KMS-11 (cell line): ENCODE data around the gene TMC6.
"Not testable (repeated sequence)": the region's sequence is repeated elsewhere in the genome, so short reads cannot be mapped to it uniquely, and the experiment has no call there.

Experiments
- H2AFZ ChIP-seq: fragments of 200-600 bp; sonication (generic); 2 replicates; pipeline ENCODE4 v1.6.1; 2016; ENCODE audit warnings: antibody characterized with exemption, mixed run types, low read depth
- H3K27ac ChIP-seq: fragments of 200-600 bp; sonication (generic); 2 replicates; pipeline ENCODE4 v1.6.1; 2016; ENCODE audit warnings: mild to moderate bottlenecking, mixed run types
- H3K27me3 ChIP-seq: fragments of 200-600 bp; sonication (generic); 2 replicates; pipeline ENCODE4 v1.6.1; 2017; ENCODE audit warnings: mild to moderate bottlenecking, low read depth, mixed run types, moderate library complexity; ENCODE audit not compliant: insufficient read depth
- H3K36me3 ChIP-seq: fragments of 200-600 bp; sonication (generic); 2 replicates; pipeline ENCODE4 v1.6.1; 2017; ENCODE audit warnings: mild to moderate bottlenecking, mixed run types; ENCODE audit not compliant: insufficient read depth
- H3K4me1 ChIP-seq: fragments of 200-600 bp; sonication (generic); 2 replicates; pipeline ENCODE4 v1.6.1; 2016; ENCODE audit warnings: mild to moderate bottlenecking, low read depth, mixed run types; ENCODE audit not compliant: poor library complexity, severe bottlenecking
- H3K4me2 ChIP-seq: fragments of 200-600 bp; sonication (generic); 2 replicates; pipeline ENCODE4 v1.7.0; 2016; ENCODE audit warnings: mild to moderate bottlenecking, mixed run types
- H3K4me3 ChIP-seq: fragments of 200-600 bp; sonication (generic); IDR thresholded peaks from 2 replicates; pipeline ENCODE4 v1.6.1; 2017; ENCODE audit warnings: low read depth, low read length, mixed read lengths; ENCODE audit not compliant: insufficient read depth
- H3K79me2 ChIP-seq: fragments of 200-600 bp; sonication (generic); 2 replicates; pipeline ENCODE4 v1.6.1; 2016; ENCODE audit warnings: low read depth, mixed run types; ENCODE audit not compliant: insufficient read depth
- H3K9ac ChIP-seq: fragments of 200-600 bp; sonication (generic); 2 replicates; pipeline ENCODE4 v1.6.1; 2016; ENCODE audit warnings: mild to moderate bottlenecking, mixed run types
- H4K20me1 ChIP-seq: fragments of 200-600 bp; sonication (generic); 2 replicates; pipeline ENCODE4 v1.6.1; 2016; ENCODE audit warnings: mild to moderate bottlenecking, mixed run types; ENCODE audit not compliant: insufficient read depth
- TF ChIP-seq, protein P1 (sequence below): fragments of 200-600 bp; sonication (generic); conservative IDR thresholded peaks from 2 replicates; pipeline ENCODE4 v1.6.1; 2017; ENCODE audit warnings: low read depth, mild to moderate bottlenecking, antibody characterized with exemption, low read length, moderate library complexity, mixed read lengths

Gene TMC6

DNA sequence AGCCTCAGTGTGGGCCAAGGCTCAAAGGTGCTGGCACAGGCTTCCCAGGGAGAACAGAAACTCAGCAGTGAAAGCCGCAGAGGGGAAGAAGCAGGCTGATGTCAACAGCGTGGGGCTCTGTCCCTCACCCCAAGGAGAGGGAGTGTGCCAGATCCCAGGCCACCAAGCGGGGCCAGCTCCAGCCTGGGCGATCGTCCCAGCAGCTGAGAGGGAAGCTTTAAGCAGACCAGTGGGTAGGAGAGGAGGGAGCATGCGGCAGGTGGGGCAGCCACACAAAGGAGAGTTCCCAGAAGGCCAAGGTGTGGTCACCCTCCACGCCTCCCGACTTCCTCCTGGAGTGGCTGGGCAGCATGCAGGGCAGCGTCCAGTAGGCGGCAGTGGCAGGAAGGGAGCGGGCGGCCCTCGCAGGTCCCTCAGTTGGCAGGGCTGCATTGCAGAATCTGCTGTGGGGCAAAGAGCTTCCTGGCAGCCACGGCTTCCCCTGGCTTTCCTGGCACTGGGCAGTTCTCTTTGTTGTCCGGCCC lies 45.9 kb upstream of the TMC6 start:
- Histone ChIP-seq H3K79me2 (peaks cover 42% of the 10 kb centered on the region), H3K4me1 (peaks cover 94% of the 10 kb centered on the region), H2AFZ (no peak overlapping the region), H4K20me1 (no peaks in the 10 kb centered on the region), H3K27ac (peak overlapping the region; percentile 72), H3K27me3 (no peaks in the 10 kb centered on the region), H3K4me3 (no peak overlapping the region), H3K9ac (peak overlapping the region; percentile 17; the same call in 1 of the 2 replicates), H3K36me3 (peaks cover 9% of the 10 kb centered on the region; the same call in 1 of the 2 replicates), H3K4me2 (peak overlapping the region; percentile 50)
- TF ChIP-seq, protein P1, sequence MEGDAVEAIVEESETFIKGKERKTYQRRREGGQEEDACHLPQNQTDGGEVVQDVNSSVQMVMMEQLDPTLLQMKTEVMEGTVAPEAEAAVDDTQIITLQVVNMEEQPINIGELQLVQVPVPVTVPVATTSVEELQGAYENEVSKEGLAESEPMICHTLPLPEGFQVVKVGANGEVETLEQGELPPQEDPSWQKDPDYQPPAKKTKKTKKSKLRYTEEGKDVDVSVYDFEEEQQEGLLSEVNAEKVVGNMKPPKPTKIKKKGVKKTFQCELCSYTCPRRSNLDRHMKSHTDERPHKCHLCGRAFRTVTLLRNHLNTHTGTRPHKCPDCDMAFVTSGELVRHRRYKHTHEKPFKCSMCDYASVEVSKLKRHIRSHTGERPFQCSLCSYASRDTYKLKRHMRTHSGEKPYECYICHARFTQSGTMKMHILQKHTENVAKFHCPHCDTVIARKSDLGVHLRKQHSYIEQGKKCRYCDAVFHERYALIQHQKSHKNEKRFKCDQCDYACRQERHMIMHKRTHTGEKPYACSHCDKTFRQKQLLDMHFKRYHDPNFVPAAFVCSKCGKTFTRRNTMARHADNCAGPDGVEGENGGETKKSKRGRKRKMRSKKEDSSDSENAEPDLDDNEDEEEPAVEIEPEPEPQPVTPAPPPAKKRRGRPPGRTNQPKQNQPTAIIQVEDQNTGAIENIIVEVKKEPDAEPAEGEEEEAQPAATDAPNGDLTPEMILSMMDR: peak; percentile 9; the same call in 1 of the 2 replicates

DNA sequence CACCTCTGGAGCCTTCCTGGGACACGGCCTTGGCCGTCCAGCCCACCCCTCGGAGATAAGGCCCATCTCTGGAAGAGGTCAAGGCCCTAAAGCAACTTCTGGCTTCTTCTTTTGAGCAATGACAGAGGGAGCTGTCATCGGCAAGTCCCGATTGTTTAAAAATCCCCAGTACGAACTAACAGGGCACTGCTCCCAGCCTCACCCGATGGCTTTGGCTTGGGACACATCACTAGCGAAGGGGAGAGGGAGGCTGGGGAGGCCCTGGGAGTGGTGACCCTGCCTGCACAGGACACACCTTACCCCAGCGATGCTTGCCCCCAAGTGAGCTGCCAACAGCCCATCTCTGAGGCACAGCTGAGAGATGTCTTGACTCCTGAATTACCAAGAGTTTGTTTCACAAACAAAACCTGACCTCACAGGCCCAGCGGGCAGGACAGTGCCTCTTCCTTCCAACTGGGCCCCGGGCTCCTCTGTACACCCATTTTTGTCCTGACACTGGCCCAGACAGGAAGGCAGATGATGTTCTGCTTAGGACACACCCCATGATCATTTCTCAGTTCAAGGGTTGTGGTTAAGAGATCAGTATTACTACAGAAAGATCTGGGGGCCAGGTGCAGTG lies 44.7 kb upstream of the TMC6 start:
- H3K27me3 ChIP-seq: no peaks in the 10 kb centered on the region
- H3K9ac ChIP-seq: peak overlapping the region; percentile 8; the same call in 1 of the 2 replicates
- peaks cover 48% of the 10 kb centered on the region for H3K79me2 ChIP-seq
- H2AFZ ChIP-seq: no peak overlapping the region
- peaks cover 9% of the 10 kb centered on the region; the same call in 1 of the 2 replicates for H3K36me3 ChIP-seq
- H3K27ac ChIP-seq: peak overlapping the region; percentile 72
- TF ChIP-seq, protein P1: no peak; the same call in 1 of the 2 replicates
- H4K20me1 ChIP-seq: no peaks in the 10 kb centered on the region
- H3K4me3 ChIP-seq: no peak overlapping the region
- H3K4me2 ChIP-seq: peak overlapping the region; percentile 50
- peaks cover 85% of the 10 kb centered on the region for H3K4me1 ChIP-seq

DNA sequence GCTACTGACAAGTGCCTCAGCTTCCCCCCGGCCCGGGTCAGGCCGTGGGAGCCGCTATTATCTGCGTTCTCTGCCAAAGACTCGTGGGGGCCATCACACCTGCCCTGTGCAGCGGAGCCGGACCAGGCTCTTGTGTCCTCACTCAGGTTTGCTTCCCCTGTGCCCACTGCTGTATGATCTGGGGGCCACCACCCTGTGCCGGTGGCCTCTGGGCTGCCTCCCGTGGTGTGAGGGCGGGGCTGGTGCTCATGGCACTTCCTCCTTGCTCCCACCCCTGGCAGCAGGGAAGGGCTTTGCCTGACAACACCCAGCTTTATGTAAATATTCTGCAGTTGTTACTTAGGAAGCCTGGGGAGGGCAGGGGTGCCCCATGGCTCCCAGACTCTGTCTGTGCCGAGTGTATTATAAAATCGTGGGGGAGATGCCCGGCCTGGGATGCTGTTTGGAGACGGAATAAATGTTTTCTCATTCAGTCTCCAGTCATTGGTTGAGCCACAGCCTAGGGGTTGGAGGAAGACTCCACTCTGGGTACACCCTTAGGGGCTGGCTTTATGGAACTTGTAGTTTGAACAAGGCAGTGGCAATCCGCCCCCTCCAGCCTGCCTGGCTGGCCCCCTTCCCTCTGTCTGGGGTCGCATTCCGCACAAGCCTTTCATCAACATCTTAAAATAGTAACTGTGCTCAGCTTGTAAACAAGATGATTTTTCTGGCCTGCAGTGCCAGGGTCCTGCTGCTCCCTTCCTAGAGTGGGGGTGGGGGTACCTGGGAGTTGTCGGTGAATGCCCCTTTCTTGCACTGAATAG lies 43.9 kb upstream of the TMC6 start:
- Histone ChIP-seq H2AFZ (no peak overlapping the region), H4K20me1 (no peaks in the 10 kb centered on the region), H3K4me3 (no peak overlapping the region), H3K27ac (peak overlapping the region; percentile 72), H3K36me3 (peaks cover 9% of the 10 kb centered on the region; the same call in 1 of the 2 replicates), H3K4me1 (peaks cover 85% of the 10 kb centered on the region), H3K9ac (peak overlapping the region; percentile 8; the same call in 1 of the 2 replicates), H3K4me2 (peak overlapping the region; percentile 50), H3K79me2 (peaks cover 53% of the 10 kb centered on the region), H3K27me3 (no peaks in the 10 kb centered on the region)
- TF ChIP-seq, protein P1: no peak

DNA sequence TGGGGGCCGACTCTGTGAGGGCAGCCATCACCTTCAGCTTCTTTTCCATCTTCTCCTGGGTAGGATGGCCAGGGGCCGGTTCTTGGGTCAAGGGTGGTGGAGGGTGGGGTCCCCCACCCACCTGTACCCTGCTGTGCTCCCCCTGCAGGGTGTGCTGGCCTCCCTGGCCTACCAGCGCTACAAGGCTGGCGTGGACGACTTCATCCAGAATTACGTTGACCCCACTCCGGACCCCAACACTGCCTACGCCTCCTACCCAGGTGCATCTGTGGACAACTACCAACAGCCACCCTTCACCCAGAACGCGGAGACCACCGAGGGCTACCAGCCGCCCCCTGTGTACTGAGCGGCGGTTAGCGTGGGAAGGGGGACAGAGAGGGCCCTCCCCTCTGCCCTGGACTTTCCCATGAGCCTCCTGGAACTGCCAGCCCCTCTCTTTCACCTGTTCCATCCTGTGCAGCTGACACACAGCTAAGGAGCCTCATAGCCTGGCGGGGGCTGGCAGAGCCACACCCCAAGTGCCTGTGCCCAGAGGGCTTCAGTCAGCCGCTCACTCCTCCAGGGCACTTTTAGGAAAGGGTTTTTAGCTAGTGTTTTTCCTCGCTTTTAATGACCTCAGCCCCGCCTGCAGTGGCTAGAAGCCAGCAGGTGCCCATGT lies 43.2 kb upstream of the TMC6 start:
- H3K9ac ChIP-seq, H3K4me3 ChIP-seq, H4K20me1 ChIP-seq, H2AFZ ChIP-seq, H3K36me3 ChIP-seq, H3K27me3 ChIP-seq: not testable (repeated sequence)
- H3K4me1 ChIP-seq: peaks cover 84% of the 10 kb centered on the region
- peaks cover 49% of the 10 kb centered on the region for H3K79me2 ChIP-seq
- peak overlapping the region; percentile 72 for H3K27ac ChIP-seq
- peak overlapping the region; percentile 50; the same call in 1 of the 2 replicates for H3K4me2 ChIP-seq
